Amniotic stem cell (primary cell): ENCODE measurements around the gene FAM241A.
"Not testable (repeated sequence)": the region's sequence is repeated elsewhere in the genome, so short reads cannot be mapped to it uniquely, and the experiment has no call there.

ENCODE experiments used
- DNase-seq: peaks from one replicate; lab custom pipeline; 2025; lab: John Stamatoyannopoulos, UW

The FAM241A gene

DNA sequence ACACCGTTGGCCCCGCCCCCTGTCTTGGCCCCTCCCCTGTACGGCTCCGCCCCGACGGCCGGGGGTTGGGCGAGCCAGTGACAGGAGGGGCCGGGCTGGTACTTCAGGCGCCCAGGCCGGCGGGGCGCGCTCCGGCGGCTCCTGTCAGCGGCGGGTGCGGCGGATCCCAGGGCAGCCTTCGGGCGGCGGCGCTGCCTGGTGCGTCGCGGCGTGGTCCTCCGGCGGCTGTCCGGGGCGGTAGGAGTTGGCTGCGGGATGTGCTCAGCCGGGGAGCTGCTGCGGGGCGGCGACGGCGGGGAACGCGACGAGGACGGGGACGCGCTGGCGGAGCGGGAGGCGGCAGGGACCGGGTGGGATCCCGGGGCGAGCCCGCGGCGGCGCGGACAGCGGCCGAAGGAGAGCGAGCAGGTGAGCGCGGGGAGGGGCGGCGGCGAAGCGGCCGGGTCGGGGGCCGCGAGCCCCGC lies at the start of gene FAM241A:
Gene FAM241A (plus strand): TSS at position 129 of the 464 bp plus-strand sequence. CDS start 127 bp downstream, at position 256.
- DNase-seq, result peak; percentile 37

DNA sequence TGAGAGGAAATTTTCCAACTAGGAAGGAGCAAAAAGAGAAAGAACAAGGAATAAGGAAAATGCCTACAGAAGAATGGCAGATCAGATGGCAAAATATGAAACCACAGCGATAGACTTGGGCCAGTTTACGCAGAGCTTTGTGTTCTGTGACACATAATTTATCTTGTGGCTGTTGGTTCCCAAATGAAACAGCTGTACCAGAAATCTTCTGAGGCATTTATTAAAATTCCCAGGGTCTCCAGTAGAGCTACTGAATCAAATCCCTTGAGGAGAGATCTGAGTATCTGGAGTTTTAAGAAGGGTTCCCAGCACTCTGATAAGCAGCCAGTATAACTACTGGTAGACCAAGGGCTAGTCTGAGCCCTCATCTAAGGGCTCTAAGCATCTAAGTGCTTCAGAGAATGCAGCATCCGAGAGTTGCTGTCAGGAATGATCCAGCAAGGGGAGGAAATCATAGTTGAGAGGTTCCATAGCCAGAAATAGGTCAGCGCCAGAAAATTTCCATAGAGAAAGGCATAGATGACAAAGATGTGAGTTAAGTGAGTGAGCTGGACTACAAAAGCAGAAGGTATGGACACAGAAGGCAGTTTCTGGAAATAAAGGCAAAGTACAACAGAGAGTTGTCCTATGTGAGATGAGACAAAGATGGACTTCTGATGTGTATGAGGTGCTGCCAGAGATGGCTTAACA lies 46.3 kb upstream of the FAM241A start:
- no peak for DNase-seq

DNA sequence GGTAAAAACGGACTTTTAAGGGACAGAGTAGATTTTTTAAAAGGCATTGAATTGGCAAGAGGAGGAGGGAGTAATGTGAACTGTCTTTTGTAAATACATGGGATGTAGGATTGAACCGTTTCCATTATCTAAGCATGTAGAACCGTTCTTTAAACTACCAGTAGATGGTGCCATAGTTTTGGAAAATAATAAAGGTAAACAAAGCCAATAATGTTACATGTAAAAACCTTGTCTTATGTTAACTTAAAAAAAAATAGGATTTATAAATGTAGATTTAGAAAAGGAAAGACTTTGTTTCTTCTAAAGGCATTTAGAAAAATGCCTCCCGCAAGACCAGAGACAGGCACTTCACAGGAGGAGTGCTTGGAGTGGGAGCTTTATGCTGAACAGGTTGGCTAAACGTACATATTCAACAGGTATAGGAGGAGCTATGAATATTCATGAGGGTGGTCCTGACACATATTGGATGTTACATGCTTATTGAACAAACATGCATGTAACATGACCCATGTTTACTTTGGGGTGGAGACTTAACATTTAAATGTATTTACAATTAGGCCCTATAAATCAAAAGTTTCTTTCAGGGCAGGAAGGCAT lies 45.5 kb upstream of the FAM241A start:
- DNase-seq, result no peak

DNA sequence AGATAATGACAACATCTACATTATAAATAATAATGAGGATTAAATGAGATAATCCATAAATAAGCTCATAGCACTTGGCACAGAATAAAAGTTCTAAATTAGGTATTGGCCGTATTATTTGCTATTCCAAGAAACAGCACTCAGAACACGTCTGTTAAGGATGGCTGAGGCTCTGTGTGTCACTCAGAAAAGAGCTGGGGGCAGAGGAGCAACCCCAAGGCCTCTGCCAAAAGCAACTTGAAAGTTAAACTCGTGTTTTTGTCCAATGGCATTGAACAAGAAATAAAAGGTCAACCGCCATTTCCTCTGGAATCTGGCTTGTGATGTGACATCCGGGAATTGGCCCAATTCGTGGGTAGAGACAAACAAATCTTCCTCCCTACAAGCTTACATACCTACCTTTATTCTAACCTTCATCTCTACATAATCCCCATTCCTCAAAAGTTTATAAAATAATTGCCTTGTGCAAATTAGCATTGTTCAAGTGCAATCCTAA lies 42.3 kb upstream of the FAM241A start:
- DNase-seq, result no peak

DNA sequence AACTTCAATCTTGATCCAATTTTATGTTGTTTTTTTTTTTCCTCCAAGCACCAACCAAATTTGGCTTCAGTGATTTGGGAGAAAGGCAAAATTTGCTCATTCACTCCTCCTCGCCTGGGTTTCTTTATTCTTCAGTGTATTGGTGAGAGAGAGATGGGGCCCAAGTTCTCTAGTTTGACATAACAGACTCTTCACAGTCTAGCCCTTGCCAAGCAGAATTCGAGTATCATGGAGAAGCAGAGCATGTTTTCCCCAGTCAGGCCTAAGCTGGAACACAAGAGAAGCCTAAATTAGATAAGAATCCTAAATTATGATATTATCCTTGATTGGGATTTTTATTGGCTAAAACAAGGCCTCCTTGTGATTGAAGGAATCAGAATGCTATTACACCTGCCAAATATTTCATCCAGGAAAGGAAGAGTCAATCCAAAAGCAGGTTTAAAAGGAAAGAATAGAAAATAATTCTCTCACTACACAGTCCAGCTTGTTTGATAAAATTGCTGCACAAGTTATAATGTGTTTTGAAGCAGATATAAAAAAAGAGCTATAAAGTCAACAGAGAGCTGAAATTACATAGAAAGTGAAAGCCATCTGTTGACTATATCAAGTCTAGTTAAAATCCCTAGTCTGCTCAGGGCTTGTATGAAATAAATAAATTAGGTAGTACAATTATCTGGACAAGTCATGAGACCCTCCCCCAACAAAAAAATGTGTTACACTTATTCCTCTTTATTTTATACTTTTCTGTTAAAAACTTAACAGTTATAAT lies 39.9 kb upstream of the FAM241A start:
- no peak for DNase-seq

DNA sequence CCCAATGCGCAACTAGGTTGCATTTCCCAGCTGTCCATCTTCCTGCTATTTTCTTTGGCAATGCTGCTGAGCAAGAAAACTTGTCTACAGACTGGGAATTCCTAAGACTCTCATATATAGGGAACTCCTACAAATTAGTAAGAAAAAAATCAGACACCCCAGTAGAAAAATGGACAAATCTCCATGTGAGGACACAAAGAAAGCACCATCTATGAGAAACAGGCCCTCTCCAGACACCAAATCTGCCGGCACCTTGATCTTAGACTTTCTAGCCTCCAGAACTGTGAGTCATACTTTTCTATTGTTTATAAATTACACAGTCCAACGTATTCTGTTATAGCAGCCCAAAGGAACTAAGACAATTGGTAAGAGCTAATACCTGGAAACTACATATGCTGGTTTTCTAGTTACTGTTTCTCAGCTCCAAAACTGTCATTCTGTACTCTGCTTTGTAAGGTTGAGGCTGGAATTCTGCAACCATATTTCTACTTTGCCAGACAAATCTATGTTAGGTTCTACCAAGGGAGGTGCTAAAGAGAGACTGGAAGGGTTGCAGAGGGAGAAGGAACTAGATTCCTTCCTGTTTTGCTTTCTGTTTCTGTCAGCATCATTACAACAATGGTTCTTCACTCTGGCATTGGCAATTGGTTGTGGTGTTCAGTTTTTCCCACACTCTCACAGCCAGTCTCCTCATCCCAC lies 35.7 kb upstream of the FAM241A start:
- no peak for DNase-seq

DNA sequence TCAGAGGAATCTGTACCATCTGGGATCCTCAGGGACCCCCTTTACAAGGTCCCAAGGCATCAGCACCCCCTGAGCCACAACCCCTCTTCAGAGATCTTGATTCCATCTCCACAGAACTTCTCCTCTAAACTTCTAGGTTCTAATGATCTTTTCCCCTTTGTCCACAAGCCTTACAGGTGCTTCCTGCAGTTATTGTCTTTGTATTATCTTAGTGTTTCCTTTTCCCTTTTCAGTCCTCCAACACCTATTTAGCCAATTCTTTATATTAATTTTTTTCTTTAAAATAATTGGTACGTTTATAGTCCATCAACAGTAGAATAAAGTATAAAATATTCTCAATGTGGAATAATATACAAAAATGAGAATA lies 35.2 kb upstream of the FAM241A start:
- no peak for DNase-seq

DNA sequence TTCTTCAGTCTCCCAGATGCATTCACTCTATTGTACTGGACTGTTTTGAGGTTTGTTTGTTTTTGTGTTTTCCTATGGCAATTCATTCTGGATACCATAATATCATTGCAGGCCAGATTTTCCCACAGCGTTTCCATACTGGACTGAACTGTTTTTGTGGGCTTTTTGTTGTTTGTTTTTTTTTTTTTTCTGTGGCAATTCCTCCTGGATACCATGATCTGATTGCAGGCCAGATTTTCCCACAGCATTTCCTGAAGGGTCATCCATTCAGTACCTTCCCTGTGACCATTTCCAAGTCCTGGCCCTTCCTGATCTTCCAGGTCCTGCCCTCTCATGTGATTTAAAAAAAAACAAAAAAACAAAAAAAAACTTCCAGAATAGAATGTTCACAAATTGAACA lies 33.9 kb upstream of the FAM241A start:
- no peak for DNase-seq

DNA sequence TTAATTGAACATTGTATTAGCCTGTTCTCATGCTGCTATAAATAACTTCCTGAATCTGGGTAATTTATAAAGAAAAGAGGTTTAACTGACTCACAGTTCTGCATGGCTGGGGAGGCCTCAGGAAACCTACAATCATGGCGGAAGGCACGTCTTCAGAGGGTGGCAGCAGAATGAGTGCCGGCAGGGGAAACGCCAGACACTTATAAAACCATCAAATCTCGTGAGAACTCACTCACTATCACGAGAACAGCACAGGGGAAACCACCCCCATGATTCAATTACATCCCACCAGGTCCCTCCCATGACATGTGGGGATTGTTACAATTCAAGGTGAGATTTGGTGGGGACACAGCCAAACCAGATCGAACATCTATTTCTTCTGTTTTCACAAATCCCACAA lies 33.2 kb upstream of the FAM241A start:
- not testable (repeated sequence) for DNase-seq

DNA sequence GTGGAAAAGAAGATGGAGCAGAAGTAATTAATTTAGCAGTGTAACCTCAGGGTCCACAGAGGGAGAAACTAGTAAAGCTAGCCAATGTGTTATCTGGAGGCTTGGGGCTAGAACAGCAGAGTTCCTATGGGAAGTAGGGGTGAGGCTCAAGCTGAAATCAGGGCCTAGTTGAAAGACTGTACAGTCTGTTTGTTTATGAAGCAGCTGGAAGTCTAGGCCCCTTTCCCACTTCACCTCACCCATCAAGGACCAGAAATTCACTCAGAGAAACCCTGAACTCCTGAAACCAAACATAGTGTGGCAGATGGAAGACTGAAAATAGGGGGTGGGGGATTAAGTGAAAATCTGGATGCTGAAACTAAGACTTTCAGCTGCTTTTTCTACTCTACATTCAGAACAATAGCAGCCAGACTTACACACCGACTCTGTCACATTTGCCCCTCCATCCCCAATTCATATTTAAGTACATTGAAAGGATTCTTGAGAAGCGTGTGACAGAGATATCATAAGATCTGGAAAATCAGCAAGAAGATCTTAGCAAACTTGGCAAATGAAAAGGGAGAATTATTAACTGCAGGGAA lies 32.6 kb upstream of the FAM241A start:
- DNase-seq, result no peak

DNA sequence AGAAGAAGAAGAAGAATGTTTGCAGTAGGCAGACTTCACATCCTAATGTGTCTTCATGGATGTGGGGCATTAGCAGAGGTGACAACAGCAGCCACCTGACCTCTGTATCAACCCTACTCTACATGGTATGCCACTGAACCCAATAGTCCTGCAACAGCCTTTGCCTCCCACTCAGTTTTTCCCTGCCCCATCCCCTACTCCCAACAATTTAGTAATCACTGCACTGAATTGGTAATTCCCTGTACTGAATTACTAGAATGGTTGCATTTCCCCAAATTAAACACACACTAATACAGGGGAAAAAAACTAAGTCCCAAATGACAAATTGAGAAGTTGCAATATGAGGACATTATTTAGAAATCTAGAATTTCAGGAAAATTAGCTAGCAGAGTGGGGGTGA lies 31.4 kb upstream of the FAM241A start:
- DNase-seq, result no peak

DNA sequence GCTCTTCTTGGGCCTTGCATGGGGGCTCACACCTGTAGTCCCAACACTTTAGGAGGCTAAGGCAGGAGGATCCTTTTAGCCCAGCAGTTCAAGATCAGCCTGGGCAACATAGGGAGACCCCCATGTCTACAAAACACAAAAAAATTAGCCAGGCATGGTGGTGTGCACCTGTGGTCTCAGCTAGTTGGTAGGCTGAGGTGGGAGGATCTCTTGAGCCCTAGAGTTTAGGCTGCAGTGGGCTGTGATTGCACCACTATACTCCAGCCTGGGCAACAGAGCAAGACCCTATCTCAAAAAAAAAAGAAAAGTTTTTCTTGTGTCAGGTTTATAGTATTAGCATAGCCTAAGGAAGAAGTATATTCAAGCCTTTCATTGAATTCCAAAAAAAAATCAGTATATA lies 30.8 kb upstream of the FAM241A start:
- DNase-seq, result no peak

DNA sequence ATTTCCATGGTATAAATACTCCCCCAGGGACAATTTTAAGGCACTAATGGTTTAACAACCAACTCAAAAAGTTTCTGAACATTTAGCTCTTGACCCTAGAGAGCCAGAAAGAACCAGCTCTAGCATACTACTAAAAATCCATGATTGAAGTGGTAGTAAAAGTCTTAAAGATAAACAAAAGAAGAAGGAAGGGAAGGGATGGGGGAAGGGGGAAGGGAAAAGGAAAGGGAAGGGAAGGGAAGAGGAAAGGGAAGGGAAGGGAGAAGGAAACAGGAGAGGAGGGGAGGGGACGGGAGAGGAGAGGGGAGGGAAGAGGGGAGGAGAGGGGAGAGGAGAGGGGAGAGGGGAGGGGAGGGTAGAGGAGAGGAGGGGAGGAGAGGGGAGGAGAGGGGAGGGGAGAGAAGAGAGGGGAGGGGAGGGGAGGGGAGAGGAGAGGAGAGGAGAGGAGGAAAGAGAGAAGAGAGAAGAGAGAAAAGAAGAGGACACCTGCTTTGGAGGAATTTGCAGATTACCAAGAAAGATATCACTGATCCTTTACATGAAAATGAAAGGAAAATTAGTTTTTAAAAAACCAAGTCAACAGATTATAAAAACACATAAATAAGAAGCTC lies 26.4 kb upstream of the FAM241A start:
- DNase-seq, result no peak

DNA sequence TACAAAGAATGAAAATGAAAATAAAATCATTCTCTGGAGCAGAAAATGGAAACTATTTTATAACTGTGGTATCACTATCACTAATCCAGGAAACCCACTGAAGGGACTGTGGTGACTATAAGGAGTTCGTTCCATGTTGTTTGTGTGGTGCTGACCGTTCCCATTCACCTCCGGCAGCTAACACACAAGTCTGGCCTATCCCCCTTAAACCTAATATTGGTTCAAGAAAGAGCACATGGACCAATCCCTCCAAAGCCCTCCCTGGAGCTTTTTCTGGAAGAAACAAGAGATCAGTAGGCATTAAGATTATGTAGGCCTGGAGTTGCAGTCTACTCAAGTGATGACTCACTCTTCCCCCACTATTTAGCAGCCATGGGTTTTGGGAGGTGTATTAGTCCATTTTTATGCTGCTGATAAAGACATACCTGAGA lies 25.9 kb upstream of the FAM241A start:
- no peak for DNase-seq

DNA sequence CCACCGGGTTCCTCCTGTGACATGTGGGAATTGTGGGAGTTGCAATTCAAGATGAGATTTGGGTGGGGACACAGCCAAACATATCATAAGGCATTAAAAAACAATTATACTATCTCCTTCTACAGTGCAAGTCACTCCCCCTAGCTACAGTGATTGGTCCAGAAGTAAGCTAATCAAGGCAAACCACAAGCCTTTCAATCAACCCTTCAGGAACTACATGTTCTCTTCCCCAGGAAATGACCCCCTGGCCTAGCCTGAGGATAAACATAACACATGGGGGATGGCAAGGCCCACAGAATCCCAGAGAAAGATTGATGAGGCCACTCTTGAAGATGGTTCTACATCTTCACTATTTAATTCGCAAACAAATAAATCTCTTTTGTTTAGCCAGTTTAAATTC lies 25.2 kb upstream of the FAM241A start:
- DNase-seq, result no peak

DNA sequence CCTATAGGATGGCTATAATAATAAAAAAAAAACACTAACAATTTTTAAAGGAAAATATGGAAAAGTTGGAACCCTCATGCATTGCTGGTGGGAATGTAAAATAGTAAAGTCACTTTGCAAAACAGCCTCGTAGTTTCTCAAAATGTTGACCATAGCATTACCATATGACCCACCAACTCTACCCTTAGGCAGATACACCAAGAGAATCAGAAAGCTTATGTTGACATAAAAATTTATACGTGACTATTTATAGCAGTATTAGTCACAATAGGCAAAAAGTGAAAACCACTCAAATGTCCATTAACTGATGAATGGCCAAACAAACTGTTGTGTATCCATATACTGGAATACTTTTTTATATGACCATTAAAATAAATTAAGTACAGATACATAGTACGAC lies 19.8 kb upstream of the FAM241A start:
- DNase-seq, result no peak

DNA sequence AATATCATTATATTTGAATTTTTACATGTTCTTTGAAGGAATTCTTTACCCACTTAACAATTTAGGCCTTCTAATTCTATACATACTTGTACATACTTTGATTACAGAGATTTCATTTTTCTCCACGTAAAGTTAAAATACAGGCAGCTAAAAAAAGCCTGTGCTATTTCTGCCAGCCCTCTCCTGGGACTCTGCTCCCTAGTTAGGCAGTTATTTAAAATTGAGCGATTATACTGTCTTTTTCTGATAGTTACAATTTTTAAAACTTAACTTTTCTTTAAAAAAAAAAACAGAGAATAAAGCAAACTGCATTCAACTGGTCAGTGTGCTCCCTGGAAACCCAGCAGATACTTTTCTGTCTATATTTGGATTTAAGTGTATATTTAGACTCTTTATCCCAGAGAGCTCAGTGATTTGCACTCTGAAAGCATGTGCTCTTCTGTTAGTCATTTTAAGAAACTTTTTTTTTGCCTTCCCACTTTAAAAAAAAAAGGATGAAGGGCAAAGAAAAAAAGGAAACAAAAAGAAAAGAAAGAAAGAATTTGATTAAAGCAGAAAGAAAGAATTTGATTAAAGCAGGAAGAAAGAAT lies 18.1 kb upstream of the FAM241A start:
- DNase-seq, result no peak

DNA sequence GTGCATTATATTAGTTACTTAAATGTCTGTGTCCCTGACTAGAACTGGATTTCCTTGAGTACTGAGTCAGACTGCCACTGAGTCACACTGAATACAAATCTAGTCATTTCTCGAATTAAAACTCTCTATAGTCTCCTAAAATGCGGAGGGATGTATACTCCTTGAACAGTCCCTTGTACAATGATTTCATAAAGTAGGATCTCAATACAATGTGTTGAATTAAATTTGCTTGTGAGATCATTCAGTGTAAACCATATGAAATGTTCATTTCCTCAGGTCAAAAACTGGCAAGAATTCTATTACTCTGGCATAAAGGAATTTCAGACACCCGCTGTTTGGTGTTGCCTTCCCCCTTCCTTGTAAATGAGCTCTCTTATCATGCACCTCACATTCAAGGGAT lies 17.5 kb upstream of the FAM241A start:
- DNase-seq, result no peak

DNA sequence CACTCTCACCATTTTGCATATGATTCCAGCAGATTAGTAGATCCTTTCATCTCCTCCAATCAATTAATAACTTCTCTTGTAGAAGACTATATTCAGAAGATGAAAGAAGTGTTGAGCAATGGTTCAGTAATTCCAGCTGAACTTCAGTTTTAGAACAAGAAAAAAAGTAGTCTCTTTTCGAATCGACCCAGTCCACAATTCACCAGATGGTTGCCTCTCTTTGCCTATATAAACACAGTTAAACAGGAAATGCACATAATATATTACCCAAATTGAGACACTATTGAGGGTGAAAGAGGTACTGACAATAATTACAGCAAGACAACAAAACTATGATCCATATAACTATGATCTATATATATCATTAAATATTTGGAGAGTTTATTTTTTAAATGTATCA lies 16.8 kb upstream of the FAM241A start:
- DNase-seq, result no peak

DNA sequence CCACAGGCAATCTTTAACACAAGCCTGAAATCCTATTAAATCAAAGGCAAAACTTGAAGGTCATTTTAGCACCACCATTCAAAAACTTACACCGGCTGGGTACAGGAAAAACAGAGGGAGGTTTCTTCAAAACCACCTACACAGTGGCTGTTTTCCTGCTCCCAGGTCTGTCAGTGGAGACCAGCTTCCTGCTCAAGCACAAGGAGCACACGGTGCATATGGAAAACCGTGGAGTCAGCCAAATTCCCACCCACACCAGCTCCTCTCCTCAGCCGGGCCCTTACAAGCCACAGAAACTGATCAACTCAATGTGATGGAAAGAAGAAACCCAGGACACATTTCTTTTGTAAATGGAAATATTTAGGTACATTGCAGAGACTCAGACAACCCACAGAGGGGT lies 14.3 kb upstream of the FAM241A start:
- DNase-seq, result no peak

DNA sequence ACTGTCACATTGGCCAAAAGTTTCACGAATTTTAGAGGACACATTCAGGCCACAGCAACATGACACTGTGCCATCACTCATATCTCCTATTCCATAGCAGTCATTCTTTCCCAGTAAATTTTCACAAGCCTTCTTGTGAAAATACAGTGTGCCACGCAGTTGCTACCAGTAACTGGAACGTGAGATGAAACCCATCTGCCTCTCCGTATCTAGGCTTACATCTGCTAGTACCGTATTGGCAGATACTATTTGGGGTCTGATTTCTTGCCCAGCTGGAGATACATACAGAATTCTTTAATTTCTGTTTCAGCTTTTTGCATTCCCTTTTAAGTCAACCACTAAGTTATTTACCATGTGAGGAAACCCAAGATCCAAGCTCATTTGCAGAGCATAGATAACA lies 8.7 kb upstream of the FAM241A start:
- DNase-seq, result no peak
